Subcutaneous adipose tissue (tissue), 4 donors: ENCODE data around the gene RBM33. TPM values are rescaled to one million over a fixed set of nuclear protein-coding genes. Genes with fewer than 3 reads are reported as not detected.

Source experiments
- total RNA-seq, 4 donors: library from RNA; depleted of rRNA; stranded (reverse); fragments of >200 nt; gene quantifications; one replicate each; pipeline ENCODE4 v1.1.0, GENCODE V29; 2016
- TF ChIP-seq, protein P1 (sequence below): fragments of 450-650 bp; IDR thresholded peaks from one replicate; pipeline ENCODE4 v1.5.1; 2016; ENCODE audit warnings: low read depth, mild to moderate bottlenecking, control low read depth, antibody characterized with exemption, moderate library complexity

The RBM33 gene
- total RNA-seq, 4 donors from 2014 or later, result 33.9 to 69.1 (median 46.2) TPM

DNA sequence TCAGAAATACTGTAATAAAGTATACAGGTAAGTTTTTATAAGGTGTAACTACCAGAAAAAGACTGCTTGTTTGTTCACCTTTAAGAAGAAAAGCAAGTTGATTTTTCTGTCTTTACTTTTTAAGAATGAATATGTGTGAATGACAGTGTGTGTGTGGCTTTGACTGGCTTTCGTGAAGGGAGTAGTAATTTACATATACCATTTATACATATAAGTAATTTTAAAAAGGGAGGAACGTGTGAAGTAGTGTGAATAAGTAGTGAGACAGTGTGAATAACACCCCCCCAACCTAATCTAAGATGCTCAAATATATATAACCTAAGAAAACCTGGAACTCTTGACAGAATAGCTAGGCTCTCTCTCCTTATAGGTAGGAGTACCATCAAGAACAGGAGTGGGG, 33.2 kb downstream of the RBM33 start:
- TF ChIP-seq, protein P1, sequence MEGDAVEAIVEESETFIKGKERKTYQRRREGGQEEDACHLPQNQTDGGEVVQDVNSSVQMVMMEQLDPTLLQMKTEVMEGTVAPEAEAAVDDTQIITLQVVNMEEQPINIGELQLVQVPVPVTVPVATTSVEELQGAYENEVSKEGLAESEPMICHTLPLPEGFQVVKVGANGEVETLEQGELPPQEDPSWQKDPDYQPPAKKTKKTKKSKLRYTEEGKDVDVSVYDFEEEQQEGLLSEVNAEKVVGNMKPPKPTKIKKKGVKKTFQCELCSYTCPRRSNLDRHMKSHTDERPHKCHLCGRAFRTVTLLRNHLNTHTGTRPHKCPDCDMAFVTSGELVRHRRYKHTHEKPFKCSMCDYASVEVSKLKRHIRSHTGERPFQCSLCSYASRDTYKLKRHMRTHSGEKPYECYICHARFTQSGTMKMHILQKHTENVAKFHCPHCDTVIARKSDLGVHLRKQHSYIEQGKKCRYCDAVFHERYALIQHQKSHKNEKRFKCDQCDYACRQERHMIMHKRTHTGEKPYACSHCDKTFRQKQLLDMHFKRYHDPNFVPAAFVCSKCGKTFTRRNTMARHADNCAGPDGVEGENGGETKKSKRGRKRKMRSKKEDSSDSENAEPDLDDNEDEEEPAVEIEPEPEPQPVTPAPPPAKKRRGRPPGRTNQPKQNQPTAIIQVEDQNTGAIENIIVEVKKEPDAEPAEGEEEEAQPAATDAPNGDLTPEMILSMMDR, result no peak

DNA sequence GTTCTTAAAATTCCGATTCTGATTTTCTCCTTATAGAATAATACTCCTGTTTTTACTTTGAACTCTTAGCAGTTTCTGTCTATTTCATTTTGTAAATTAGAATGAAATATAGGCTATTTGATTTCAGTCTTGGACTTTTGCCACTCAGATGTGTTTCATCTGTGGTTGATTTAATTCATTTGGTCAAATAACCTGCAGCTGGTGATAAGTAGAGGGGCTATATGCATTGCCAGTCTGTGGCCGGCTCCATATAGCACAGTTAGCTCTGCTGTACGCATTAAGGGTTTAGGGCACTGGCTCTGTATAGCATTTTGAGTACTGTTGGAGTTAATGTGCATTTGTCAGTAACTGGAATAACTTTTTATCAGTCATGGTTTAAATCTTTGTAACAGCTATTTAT, 35.7 kb downstream of the RBM33 start:
- TF ChIP-seq, protein P1, result no peak

DNA sequence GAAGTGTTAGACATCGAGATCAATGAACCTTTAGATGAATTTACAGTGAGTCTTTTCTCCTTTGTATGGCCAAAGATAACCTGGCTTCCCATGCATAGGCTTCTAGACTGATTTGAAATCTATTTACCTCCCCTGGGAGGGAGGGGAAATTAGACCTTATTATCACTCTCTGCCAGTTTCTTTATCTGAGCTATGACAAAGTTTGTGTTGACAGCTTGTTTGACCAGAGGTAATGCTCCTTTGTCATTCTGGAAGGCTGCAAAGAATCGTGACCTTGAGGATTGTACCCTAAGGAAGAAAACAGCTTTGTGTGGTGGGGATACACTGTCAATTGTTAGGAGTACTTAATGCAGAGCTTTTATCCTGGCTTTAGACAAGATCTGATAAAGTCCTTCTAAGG, 36.4 kb downstream of the RBM33 start:
- TF ChIP-seq, protein P1, result no peak

DNA sequence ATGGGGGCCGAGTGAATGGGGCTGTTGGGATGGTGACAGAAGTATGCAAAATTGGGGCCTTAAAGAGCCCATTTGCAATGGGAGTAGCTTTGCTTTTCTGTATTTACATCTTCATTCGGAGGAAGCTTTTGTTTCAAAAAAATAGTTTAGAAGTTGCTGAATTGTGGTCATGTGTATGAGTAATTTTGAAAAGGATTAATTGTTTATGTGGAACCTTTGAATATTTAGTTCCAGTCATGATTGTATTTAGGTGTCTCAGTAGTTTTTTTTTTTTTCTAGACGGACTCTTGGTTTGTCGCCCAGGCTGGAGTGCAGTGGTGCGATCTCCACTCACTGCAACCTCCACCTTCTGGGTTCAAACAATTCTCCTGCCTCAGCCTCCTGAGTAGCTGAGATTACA, 37.2 kb downstream of the RBM33 start:
- TF ChIP-seq, protein P1, result no peak

DNA sequence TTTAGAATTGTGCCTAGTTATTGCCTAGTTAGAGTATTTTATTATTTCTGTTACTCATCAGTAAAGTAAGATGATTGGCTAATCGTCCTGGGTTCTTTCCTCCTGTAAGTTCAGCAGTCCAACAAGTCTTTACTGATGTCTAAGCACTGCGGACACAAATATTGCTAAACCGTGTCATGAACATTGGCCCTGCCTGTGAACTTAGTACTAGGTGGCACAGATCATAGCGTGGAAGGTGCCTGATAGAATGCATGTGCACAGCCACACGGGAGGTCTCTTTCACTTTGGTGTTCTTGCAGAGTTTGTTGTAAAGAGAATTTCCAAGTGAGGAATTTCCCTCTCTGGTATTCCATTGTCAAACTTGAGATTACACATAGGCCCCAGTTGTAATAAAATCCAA, 38.0 kb downstream of the RBM33 start:
- TF ChIP-seq, protein P1, result no peak

DNA sequence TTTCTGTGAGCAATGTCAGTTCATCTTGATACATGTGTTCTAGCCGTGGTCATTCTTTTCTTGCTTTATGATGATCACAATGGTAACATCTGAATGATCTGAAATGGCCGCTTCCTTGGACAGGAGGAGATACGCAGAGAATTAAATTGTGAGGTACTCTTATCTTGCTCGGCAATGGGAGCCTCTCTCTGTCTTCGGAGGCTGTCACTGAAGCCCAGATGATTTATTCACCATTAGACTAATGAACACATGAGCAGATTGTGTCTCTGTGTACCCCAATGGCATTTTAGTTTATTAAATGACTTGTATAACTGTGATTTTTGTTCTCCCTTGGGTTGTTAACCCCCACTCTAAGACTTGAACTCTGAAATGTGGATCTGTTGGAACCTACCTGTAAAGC, 38.6 kb downstream of the RBM33 start:
- TF ChIP-seq, protein P1, result no peak

DNA sequence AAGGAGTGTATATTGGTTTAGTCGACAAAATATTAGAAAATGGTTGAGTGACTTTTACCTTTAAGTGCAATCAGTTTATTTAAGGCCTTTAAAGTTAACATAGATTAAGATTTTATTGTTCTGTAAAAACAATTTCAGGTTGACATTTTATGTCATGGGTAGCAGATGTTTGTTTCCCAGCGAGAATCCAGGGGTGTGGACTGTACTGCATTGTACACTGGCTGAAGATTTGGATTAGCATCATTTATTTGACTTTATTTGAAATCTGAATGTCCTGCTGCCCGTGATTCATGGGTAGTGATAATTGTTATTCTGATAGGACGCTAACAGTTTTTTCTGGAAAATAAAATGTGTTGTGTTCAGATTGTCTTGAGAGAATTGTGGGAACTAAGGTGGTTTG, 39.3 kb downstream of the RBM33 start:
- TF ChIP-seq, protein P1, result no peak
